Measurements from ENCODE around the gene TMEM87B.

DNA sequence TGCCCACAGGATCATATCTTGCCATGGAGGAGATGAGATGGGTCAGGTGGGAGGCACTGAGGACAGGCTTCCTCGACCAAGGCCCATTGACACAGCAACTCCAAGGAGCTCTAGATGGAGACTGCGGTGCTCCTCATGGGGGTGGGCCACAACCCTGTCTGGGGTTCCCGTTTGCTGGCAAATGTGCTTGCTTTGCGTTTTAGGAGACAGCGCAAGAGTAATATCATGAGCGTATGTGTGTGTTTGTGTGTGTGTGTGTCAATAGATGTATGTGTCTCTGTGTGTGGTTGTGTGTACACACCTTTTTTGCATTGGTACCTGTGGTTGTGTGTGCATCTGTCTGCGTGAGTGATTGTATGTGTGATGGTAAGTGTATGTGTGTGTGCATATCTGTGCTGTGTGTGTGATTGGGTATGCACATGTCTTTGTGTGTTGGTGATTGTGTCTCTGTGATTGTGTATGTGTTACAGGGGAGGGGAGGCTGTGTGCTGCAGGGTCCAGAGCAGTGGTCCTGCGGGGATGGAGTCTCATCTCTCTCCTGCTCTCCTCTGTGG lies 87.5 kb downstream of the TMEM87B start:
- TF ChIP-seq CTCF (IDR thresholded peaks at IDR 0.05 in 2 of 3, conservative IDR thresholded peaks at IDR 0.05 in 1 of 3; ENCODE audit: borderline replicate concordance in 1 of 3, insufficient read depth in 1 of 3, low read depth in 2 of 3, low read length in 2 of 3) (no peak), TCF7L2 (IDR thresholded peaks at IDR 0.05; ENCODE audit: borderline replicate concordance, extremely low read depth, insufficient read depth, insufficient read length) (no peak), ZFX (IDR thresholded peaks at IDR 0.05) (no peak), RAD21 (IDR thresholded peaks at IDR 0.05; ENCODE audit: low read depth) (no peak), EZH2 (IDR thresholded peaks at IDR 0.05) (no peak)

All from HCT116 (cell line).